ENCODE measurements around the gene AKAP8L. TPM values are rescaled to one million over a fixed set of nuclear protein-coding genes. Genes with fewer than 3 reads are reported as not detected.
"Not testable (repeated sequence)": the region's sequence is repeated elsewhere in the genome, so short reads cannot be mapped to it uniquely, and the experiment has no call there.

AKAP8L gene
- total RNA-seq, 4 donors from 2014 or later = 122 to 272 (median 204) TPM

DNA sequence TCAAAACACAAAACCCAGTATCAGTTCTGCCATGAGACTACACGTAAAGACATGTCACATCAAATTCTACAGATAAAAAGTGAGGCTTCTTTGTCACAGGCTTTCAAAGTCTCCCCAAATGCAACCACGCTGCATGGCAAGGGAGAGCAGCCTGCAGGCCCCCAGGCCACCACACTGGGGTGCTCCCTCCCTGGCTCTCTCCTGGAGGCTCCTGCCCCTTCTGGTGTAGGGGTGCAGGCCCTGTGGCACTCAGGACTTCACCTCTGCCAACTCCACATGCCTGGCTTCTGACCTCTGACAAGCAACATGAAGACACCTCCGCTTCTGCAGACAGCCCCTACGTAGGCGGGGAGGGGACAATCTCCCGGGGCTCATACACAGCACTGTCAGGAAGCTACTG lies 53.5 kb downstream of the AKAP8L start:
- H3K36me3 ChIP-seq = peaks cover 61 to 66% of the 10 kb centered on the region in 2 donors
- H3K27ac ChIP-seq = no peak overlapping the region
- H3K27me3 ChIP-seq = no peaks in the 10 kb centered on the region
- H3K4me1 ChIP-seq = peaks cover 0 to 5% of the 10 kb centered on the region in 2 donors
- no peak for DNase-seq
- H3K9me3 ChIP-seq = no peaks in the 10 kb centered on the region
- TF ChIP-seq, protein P1, sequence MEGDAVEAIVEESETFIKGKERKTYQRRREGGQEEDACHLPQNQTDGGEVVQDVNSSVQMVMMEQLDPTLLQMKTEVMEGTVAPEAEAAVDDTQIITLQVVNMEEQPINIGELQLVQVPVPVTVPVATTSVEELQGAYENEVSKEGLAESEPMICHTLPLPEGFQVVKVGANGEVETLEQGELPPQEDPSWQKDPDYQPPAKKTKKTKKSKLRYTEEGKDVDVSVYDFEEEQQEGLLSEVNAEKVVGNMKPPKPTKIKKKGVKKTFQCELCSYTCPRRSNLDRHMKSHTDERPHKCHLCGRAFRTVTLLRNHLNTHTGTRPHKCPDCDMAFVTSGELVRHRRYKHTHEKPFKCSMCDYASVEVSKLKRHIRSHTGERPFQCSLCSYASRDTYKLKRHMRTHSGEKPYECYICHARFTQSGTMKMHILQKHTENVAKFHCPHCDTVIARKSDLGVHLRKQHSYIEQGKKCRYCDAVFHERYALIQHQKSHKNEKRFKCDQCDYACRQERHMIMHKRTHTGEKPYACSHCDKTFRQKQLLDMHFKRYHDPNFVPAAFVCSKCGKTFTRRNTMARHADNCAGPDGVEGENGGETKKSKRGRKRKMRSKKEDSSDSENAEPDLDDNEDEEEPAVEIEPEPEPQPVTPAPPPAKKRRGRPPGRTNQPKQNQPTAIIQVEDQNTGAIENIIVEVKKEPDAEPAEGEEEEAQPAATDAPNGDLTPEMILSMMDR (IDR thresholded peaks at IDR 0.05) = no peak
- no peak for TF ChIP-seq POLR2A (IDR thresholded peaks at IDR 0.05)
- intact Hi-C loops (cut with DNase I) = no loop called here
- no peak overlapping the region for H3K4me3 ChIP-seq (replicated peaks in 1 of 3)
- 88 to 95% methylated on average over 3 to 4 of the region's 6 CpGs for WGBS, 2 donors

- H3K4me1 ChIP-seq; H3K4me3 ChIP-seq (replicated peaks in 1 of 3); DNase-seq; H3K9me3 ChIP-seq; intact Hi-C loops (cut with DNase I); H3K27ac ChIP-seq; H3K27me3 ChIP-seq: not testable (repeated sequence)
- H3K36me3 ChIP-seq = peaks cover 60 to 64% of the 10 kb centered on the region in 2 donors
- 43 to 61% methylated on average over 3 of the region's 3 CpGs for WGBS, 2 donors
Observed at GRCh38 chr19:15363791-15364190, 55.0 kb downstream of the AKAP8L start.

DNA sequence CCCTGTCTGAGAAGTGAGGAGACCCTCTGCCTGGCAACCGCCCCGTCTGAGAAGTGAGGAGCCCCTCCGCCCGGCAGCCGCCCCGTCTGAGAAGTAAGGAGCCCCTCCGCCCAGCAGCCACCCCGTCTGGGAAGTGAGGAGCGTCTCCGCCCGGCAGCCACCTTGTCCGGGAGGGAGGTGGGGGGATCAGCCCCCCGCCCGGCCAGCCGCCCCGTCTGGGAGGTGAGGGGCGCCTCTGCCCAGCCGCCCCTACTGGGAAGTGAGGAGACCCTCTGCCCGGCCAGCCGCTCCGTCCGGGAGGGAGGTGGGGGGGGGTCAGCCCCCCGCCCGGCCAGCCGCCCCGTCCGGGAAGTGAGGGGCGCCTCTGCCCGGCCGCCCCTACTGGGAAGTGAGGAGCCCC lies 55.7 kb downstream of the AKAP8L start:
- H3K27ac ChIP-seq; H3K4me1 ChIP-seq; DNase-seq; H3K4me3 ChIP-seq (replicated peaks in 1 of 3); H3K27me3 ChIP-seq; intact Hi-C loops (cut with DNase I); H3K9me3 ChIP-seq: not testable (repeated sequence)
- 100% methylated on average over 2 of the region's 30 CpGs; no CpG with 5 or more reads in 1 of the 2 donors for WGBS, 2 donors
- H3K36me3 ChIP-seq = peaks cover 60 to 64% of the 10 kb centered on the region in 2 donors

DNA sequence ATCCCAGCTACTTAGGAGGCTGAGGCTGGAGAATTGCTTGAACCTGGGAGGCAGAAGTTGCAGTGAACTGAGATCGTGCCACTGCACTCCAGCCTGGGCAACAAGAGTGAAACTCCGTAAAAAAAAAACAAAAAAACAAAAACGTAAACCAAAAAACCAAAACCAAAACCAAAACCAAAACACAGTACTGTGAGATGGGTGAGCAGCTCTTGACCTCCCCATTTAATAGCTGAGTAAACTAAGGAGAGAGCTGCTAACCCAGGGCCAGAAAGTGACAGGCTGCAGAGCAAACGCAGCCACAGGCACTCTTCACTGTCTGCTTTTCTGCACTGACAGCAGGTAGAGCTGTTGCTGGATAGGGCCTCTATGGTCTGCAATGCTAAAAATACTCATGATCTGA lies 58.8 kb downstream of the AKAP8L start:
- 79 to 87% methylated on average over 4 of the region's 4 CpGs for WGBS, 2 donors
- H3K4me3 ChIP-seq (replicated peaks in 1 of 3); DNase-seq; H3K27ac ChIP-seq; intact Hi-C loops (cut with DNase I); H3K27me3 ChIP-seq; H3K9me3 ChIP-seq; H3K4me1 ChIP-seq: not testable (repeated sequence)
- peaks cover 63 to 64% of the 10 kb centered on the region in 2 donors for H3K36me3 ChIP-seq

- H3K9me3 ChIP-seq = no peaks in the 10 kb centered on the region
Observed at GRCh38 chr19:15358918-15359317, 59.9 kb downstream of the AKAP8L start.

GRCh38 chr19:15357906-15358305 lies 60.9 kb downstream of the AKAP8L start:
- no peaks in the 10 kb centered on the region for H3K4me1 ChIP-seq
- no peak for TF ChIP-seq POLR2A (IDR thresholded peaks at IDR 0.05)
- TF ChIP-seq, protein P1 (IDR thresholded peaks at IDR 0.05) = no peak
- H3K27me3 ChIP-seq = no peaks in the 10 kb centered on the region
- WGBS, 2 donors = 97 to 99% methylated on average over 4 of the region's 4 CpGs
- no peaks in the 10 kb centered on the region for H3K9me3 ChIP-seq
- H3K4me3 ChIP-seq (replicated peaks in 1 of 3) = no peak overlapping the region
- intact Hi-C loops (cut with DNase I) = no loop called here
- no peak for DNase-seq
- no peak overlapping the region for H3K27ac ChIP-seq
- peaks cover 61 to 76% of the 10 kb centered on the region in 2 donors for H3K36me3 ChIP-seq

More at GRCh38 chr19:15358918-15359317, 59.9 kb downstream of the AKAP8L start:
- Histone ChIP-seq H3K4me3 (replicated peaks in 1 of 3) (no peak overlapping the region), H3K36me3 (peaks cover 61 to 69% of the 10 kb centered on the region in 2 donors), H3K27me3 (no peaks in the 10 kb centered on the region), H3K4me1 (no peaks in the 10 kb centered on the region), H3K27ac (no peak overlapping the region)
- 85 to 92% methylated on average over 3 of the region's 3 CpGs for WGBS, 2 donors
- intact Hi-C loops (cut with DNase I) = no loop called here
- TF ChIP-seq, protein P1 (IDR thresholded peaks at IDR 0.05) = no peak
- TF ChIP-seq POLR2A (IDR thresholded peaks at IDR 0.05) = no peak
- no peak for DNase-seq
